SK-N-SH (cell line): ENCODE results near the gene PRR33. TPM values are rescaled to one million over a fixed set of nuclear protein-coding genes. Genes with fewer than 3 reads are reported as not detected.

Experiments
- CTCF ChIA-PET: fragments of 300-600, 350-600 bp; formaldehyde crosslinking; extraction: SDS; loops from one replicate; lab custom pipeline; 2021; lab: Yijun Ruan, JAX
- POLR2A ChIA-PET: fragments of 350-600 bp; sonication (Branson Sonifier 250); formaldehyde crosslinking; extraction: SDS; loops from one replicate; lab custom pipeline; 2020; ENCODE audit warnings: antibody characterized with exemption, inconsistent platforms; lab: Yijun Ruan, JAX
- DNase-seq: peaks from one replicate; pipeline ENCODE4 v3.0.0; 2012
- H2AFZ ChIP-seq: fragments of 200-600 bp; sonication (generic); 2 replicates; pipeline ENCODE4 v1.8.1; 2016; ENCODE audit warnings: antibody characterized with exemption, mild to moderate bottlenecking, low read depth
- H3F3A ChIP-seq: fragments of 200-600 bp; sonication (generic); replicated peaks from 2 replicates; pipeline ENCODE3; 2016; ENCODE audit warnings: antibody characterized with exemption, mild to moderate bottlenecking; ENCODE audit not compliant: insufficient read depth
- H3K27ac ChIP-seq, 2 experiments: fragments of 200-500 bp in 1 of 2; fragments of 200-600 bp in 1 of 2; sonication (Bioruptor generic) in 1 of 2; sonication (generic), shearing (Covaris generic) in 1 of 2; 2 replicates each; pipeline versions ENCODE4 v1.5.1 to v1.6.1; 2014 to 2016; ENCODE audit warnings: low read depth in 2 of 2, inconsistent platforms in 1 of 2, low read length in 1 of 2, mild to moderate bottlenecking in 1 of 2, mixed read lengths in 1 of 2
- H3K27me3 ChIP-seq: fragments of 200-600 bp; sonication (generic), shearing (Covaris generic); 2 replicates; pipeline ENCODE4 v1.6.1; 2016; ENCODE audit warnings: mixed run types; ENCODE audit not compliant: insufficient read depth
- H3K36me3 ChIP-seq, 2 experiments: fragments of 200-500 bp in 1 of 2; fragments of 200-600 bp in 1 of 2; sonication (Bioruptor generic) in 1 of 2; sonication (generic) in 1 of 2; replicated peaks in 1 of 2; 2 replicates each; pipeline versions ENCODE3 to v1.5.1; 2014 to 2016; ENCODE audit warnings: low read length in 1 of 2, mild to moderate bottlenecking in 1 of 2; ENCODE audit not compliant: insufficient read depth in 2 of 2, control insufficient read depth in 1 of 2
- H3K4me1 ChIP-seq, 2 experiments: fragments of 200-500 bp in 1 of 2; fragments of 200-600 bp in 1 of 2; sonication (Bioruptor generic) in 1 of 2; sonication (generic), shearing (Covaris generic) in 1 of 2; 2 replicates each; pipeline versions ENCODE4 v1.5.1 to v1.6.1; 2014 to 2016; ENCODE audit warnings: low read depth in 1 of 2, low read length in 1 of 2, mixed run types in 1 of 2; ENCODE audit not compliant: insufficient read depth in 2 of 2, control insufficient read depth in 1 of 2
- H3K4me2 ChIP-seq: fragments of 200-600 bp; sonication (generic), shearing (Covaris generic); 2 replicates; pipeline ENCODE4 v1.6.1; 2017; ENCODE audit warnings: mixed run types
- H3K4me3 ChIP-seq, 2 experiments: fragments of 200-500 bp in 1 of 2; fragments of 200-600 bp in 1 of 2; sonication (Bioruptor generic) in 1 of 2; sonication (generic), shearing (Covaris generic) in 1 of 2; 2 replicates each; pipeline versions ENCODE4 v1.5.1 to v1.8.1; 2014 to 2016; ENCODE audit warnings: low read depth in 2 of 2, inconsistent platforms in 1 of 2, low read length in 1 of 2, mild to moderate bottlenecking in 1 of 2, mixed read lengths in 1 of 2, moderate library complexity in 1 of 2
- H3K79me2 ChIP-seq: fragments of 200-600 bp; sonication (generic); 2 replicates; pipeline ENCODE4 v1.8.1; 2017; ENCODE audit warnings: mild to moderate bottlenecking; ENCODE audit not compliant: insufficient read depth
- H3K9ac ChIP-seq: fragments of 200-600 bp; sonication (generic); 2 replicates; pipeline ENCODE4 v1.6.1; 2017; ENCODE audit warnings: mixed run types
- H3K9me2 ChIP-seq: fragments of 200-600 bp; sonication (generic); 2 replicates; pipeline ENCODE4 v1.6.1; 2017; ENCODE audit warnings: mixed run types
- H3K9me3 ChIP-seq: fragments of 200-600 bp; sonication (generic); 2 replicates; pipeline ENCODE4 v1.6.1; 2017; ENCODE audit warnings: mixed run types, mild to moderate bottlenecking, moderate library complexity
- H4K20me1 ChIP-seq: fragments of 200-600 bp; sonication (generic); 2 replicates; pipeline ENCODE4 v1.6.1; 2017; ENCODE audit warnings: mild to moderate bottlenecking, mixed run types; ENCODE audit not compliant: insufficient read depth
- FOSL2 ChIP-seq: IDR thresholded peaks from 2 replicates; pipeline ENCODE4 v1.4.0; 2012; ENCODE audit warnings: low read depth, mild to moderate bottlenecking, moderate library complexity, borderline replicate concordance
- FOXM1 ChIP-seq: IDR thresholded peaks from 2 replicates; pipeline ENCODE4 v1.4.0; 2012; ENCODE audit warnings: low read depth, mild to moderate bottlenecking
- RFX5 ChIP-seq: IDR thresholded peaks from 2 replicates; pipeline ENCODE4 v1.6.1; 2012; ENCODE audit warnings: mild to moderate bottlenecking, improper control_type of control experiment, low read length
- TEAD4 ChIP-seq: IDR thresholded peaks from 2 replicates; pipeline ENCODE4 v1.4.0; 2012; ENCODE audit warnings: mild to moderate bottlenecking, borderline replicate concordance; ENCODE audit not compliant: insufficient read depth
- WGBS: methylation state at CpG from one replicate; pipeline ENCODE4 v1.1.6; 2017; ENCODE audit warnings: low lambda C conversion rate; 5-methylcytosine and 5-hydroxymethylcytosine counted together
- polyA plus RNA-seq, 3 experiments: library from polyadenylated mRNA; depleted of rRNA; stranded (reverse); fragments of >200 nt; gene quantifications; 2 replicates each; pipeline ENCODE4 v1.2.3, GENCODE V29; 2012
- TF ChIP-seq, protein P1 (sequence below): IDR thresholded peaks from 2 replicates; pipeline ENCODE4 v1.6.1; 2012; ENCODE audit warnings: mild to moderate bottlenecking, low read depth, low read length, moderate library complexity
- TF ChIP-seq, protein P2 (sequence below): fragments of 150-350 bp; IDR thresholded peaks from 2 replicates; pipeline ENCODE4 v1.6.1; 2016; ENCODE audit warnings: mild to moderate bottlenecking, low read depth, low read length
- TF ChIP-seq, protein P3 (sequence below): IDR thresholded peaks from 2 replicates; pipeline ENCODE4 v1.4.0; 2012; ENCODE audit warnings: low read depth
- TF ChIP-seq, protein P4 (sequence below): fragments of 200-600 bp; sonication (generic); IDR thresholded peaks from 2 replicates; pipeline ENCODE4 v1.6.1; 2017; ENCODE audit warnings: antibody characterized with exemption, mild to moderate bottlenecking, moderate library complexity

The PRR33 gene
- polyA plus RNA-seq, 1 of the 3 experiments (the other 2 are of a cell fraction), result not detected

DNA sequence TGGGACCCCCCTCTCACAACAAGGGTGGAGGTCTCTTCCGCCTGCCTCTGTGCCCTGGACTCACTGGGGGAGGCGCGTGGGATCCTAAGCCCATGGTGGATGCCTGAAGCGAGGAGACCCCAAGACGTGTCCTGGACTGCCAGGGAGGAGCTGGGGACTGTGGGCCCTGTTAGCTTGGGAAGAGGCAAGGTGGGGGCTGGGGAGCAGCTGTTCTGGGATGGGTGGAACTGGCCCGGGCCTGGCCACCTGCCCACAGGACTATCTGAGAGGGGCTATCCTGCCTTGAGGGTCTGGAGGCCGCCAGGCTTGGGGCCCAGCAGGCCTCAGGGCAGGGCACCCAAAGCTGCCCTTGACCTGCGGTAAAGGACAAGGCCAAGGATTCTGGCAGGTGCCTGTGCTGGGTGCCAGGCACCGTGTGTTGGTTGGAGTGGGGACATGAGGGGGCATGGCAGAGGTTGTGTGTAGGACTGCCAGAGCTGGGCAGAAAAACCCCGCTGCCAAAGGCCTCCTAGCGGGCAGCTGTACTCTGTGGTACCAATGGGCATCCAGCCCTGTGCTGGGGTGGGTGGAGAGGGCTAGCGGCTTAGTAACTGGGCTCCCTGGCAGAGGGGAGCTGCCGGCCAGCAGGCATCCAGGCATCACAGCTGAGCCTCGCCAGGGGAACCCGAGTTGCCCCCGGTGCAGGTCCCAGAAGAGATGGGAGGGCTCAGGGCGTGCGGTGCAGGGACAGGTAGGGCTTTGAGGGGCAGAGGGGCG lies 38.1 kb downstream of the PRR33 start:
- Histone ChIP-seq H3K4me2 (no peak overlapping the region), H3K9ac (no peak overlapping the region), H3K4me1 (no peaks in the 10 kb centered on the region; a peak in 1 of 4 replicates), H3K9me3 (no peaks in the 10 kb centered on the region), H3K79me2 (no peaks in the 10 kb centered on the region), H4K20me1 (no peaks in the 10 kb centered on the region), H3K36me3 (no peaks in the 10 kb centered on the region), H3K27ac (no peak overlapping the region), H3K27me3 (no peaks in the 10 kb centered on the region), H3K9me2 (no peaks in the 10 kb centered on the region), H2AFZ (no peak overlapping the region), H3F3A (no peaks in the 10 kb centered on the region), H3K4me3 (no peak overlapping the region)
- ChIA-PET POLR2A (no interaction called here), CTCF (interaction anchor here (1.1 to 4.1 kb wide), 5 partner anchors 21 to 298 kb away, joined by 5 to 32 read pairs (median 7); no protein-coding TSS in a partner anchor)
- WGBS, result 61% methylated on average over 6 of the region's 19 CpGs
- no peak for DNase-seq
- TF ChIP-seq RFX5 (no peak), FOSL2 (no peak), FOXM1 (no peak), TEAD4 (no peak)
- TF ChIP-seq, protein P1, sequence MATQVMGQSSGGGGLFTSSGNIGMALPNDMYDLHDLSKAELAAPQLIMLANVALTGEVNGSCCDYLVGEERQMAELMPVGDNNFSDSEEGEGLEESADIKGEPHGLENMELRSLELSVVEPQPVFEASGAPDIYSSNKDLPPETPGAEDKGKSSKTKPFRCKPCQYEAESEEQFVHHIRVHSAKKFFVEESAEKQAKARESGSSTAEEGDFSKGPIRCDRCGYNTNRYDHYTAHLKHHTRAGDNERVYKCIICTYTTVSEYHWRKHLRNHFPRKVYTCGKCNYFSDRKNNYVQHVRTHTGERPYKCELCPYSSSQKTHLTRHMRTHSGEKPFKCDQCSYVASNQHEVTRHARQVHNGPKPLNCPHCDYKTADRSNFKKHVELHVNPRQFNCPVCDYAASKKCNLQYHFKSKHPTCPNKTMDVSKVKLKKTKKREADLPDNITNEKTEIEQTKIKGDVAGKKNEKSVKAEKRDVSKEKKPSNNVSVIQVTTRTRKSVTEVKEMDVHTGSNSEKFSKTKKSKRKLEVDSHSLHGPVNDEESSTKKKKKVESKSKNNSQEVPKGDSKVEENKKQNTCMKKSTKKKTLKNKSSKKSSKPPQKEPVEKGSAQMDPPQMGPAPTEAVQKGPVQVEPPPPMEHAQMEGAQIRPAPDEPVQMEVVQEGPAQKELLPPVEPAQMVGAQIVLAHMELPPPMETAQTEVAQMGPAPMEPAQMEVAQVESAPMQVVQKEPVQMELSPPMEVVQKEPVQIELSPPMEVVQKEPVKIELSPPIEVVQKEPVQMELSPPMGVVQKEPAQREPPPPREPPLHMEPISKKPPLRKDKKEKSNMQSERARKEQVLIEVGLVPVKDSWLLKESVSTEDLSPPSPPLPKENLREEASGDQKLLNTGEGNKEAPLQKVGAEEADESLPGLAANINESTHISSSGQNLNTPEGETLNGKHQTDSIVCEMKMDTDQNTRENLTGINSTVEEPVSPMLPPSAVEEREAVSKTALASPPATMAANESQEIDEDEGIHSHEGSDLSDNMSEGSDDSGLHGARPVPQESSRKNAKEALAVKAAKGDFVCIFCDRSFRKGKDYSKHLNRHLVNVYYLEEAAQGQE, result no peak
- TF ChIP-seq, protein P2, sequence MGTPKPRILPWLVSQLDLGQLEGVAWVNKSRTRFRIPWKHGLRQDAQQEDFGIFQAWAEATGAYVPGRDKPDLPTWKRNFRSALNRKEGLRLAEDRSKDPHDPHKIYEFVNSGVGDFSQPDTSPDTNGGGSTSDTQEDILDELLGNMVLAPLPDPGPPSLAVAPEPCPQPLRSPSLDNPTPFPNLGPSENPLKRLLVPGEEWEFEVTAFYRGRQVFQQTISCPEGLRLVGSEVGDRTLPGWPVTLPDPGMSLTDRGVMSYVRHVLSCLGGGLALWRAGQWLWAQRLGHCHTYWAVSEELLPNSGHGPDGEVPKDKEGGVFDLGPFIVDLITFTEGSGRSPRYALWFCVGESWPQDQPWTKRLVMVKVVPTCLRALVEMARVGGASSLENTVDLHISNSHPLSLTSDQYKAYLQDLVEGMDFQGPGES, result no peak
- TF ChIP-seq, protein P3, sequence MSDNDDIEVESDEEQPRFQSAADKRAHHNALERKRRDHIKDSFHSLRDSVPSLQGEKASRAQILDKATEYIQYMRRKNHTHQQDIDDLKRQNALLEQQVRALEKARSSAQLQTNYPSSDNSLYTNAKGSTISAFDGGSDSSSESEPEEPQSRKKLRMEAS, result no peak
- TF ChIP-seq, protein P4, sequence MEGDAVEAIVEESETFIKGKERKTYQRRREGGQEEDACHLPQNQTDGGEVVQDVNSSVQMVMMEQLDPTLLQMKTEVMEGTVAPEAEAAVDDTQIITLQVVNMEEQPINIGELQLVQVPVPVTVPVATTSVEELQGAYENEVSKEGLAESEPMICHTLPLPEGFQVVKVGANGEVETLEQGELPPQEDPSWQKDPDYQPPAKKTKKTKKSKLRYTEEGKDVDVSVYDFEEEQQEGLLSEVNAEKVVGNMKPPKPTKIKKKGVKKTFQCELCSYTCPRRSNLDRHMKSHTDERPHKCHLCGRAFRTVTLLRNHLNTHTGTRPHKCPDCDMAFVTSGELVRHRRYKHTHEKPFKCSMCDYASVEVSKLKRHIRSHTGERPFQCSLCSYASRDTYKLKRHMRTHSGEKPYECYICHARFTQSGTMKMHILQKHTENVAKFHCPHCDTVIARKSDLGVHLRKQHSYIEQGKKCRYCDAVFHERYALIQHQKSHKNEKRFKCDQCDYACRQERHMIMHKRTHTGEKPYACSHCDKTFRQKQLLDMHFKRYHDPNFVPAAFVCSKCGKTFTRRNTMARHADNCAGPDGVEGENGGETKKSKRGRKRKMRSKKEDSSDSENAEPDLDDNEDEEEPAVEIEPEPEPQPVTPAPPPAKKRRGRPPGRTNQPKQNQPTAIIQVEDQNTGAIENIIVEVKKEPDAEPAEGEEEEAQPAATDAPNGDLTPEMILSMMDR, result no peak
